CD14-positive monocyte (primary cell): ENCODE measurements around the gene POP7. TPM values are rescaled to one million over a fixed set of nuclear protein-coding genes. Genes with fewer than 3 reads are reported as not detected.

ENCODE experiments used
- DNase-seq, 3 donors: peaks; one replicate each; pipeline ENCODE4 v3.0.0-alpha.2; 2011 to 2022
- H2AFZ ChIP-seq: 2 replicates; pipeline ENCODE4 v1.6.0; 2012; ENCODE audit warnings: mild to moderate bottlenecking, low read depth, low read length, inconsistent platforms; ENCODE audit not compliant: insufficient read depth, poor library complexity, severe bottlenecking
- H3K27ac ChIP-seq, 2 donors: 1 replicate in 1 of 2; 2 replicates in 1 of 2; pipeline ENCODE4 v1.5.1; 2012 to 2013; ENCODE audit warnings: low read length in 2 of 2, control low read depth in 1 of 2, inconsistent platforms in 1 of 2, low read depth in 1 of 2, mild to moderate bottlenecking in 1 of 2
- H3K27me3 ChIP-seq, 2 donors: one replicate each; pipeline versions ENCODE4 v1.6.0 to v1.6.1; 2011 to 2013; ENCODE audit warnings: low read length in 2 of 2; ENCODE audit not compliant: control insufficient read depth in 2 of 2, insufficient read depth in 2 of 2
- H3K36me3 ChIP-seq, 2 donors: replicated peaks in 1 of 2; 1 replicate in 1 of 2; 2 replicates in 1 of 2; pipeline versions ENCODE4 v1.5.1 to v1.6.1; 2012 to 2013; ENCODE audit warnings: low read length in 2 of 2, control low read depth in 1 of 2, inconsistent platforms in 1 of 2, mild to moderate bottlenecking in 1 of 2; ENCODE audit not compliant: insufficient read depth in 2 of 2, control insufficient read depth in 1 of 2
- H3K4me1 ChIP-seq, 2 donors: 1 replicate in 1 of 2; 2 replicates in 1 of 2; pipeline versions ENCODE4 v1.5.1 to v1.6.1; 2012 to 2013; ENCODE audit warnings: low read length in 2 of 2, control low read depth in 1 of 2, inconsistent platforms in 1 of 2, mild to moderate bottlenecking in 1 of 2, moderate library complexity in 1 of 2; ENCODE audit not compliant: insufficient read depth in 2 of 2, control insufficient read depth in 1 of 2
- H3K4me2 ChIP-seq: replicated peaks from 2 replicates; pipeline ENCODE3; 2012; ENCODE audit warnings: low read length, moderate library complexity, mild to moderate bottlenecking; ENCODE audit not compliant: poor library complexity, severe bottlenecking; ENCODE audit errors: extremely low read depth
- H3K4me3 ChIP-seq, 3 experiments: fragments of 200-600 bp in 1 of 3; sonication (generic) in 1 of 3; replicated peaks in 1 of 3; 1 replicate in 2 of 3; 2 replicates in 1 of 3; pipeline ENCODE4 v1.5.1; 2011 to 2013; ENCODE audit warnings: low read length in 3 of 3, mild to moderate bottlenecking in 3 of 3, control low read depth in 2 of 3, low read depth in 2 of 3, inconsistent platforms in 1 of 3, moderate library complexity in 1 of 3
- H3K79me2 ChIP-seq: 2 replicates; pipeline ENCODE4 v1.6.0; 2012; ENCODE audit warnings: mild to moderate bottlenecking, control low read depth, inconsistent platforms, low read length, moderate library complexity; ENCODE audit not compliant: insufficient read depth
- H3K9ac ChIP-seq: 2 replicates; pipeline ENCODE4 v1.6.0; 2017; ENCODE audit warnings: low read length, mild to moderate bottlenecking; ENCODE audit not compliant: insufficient read depth, poor library complexity, severe bottlenecking
- H3K9me3 ChIP-seq, 2 donors: replicated peaks in 1 of 2; 1 replicate in 1 of 2; 2 replicates in 1 of 2; pipeline versions ENCODE4 v1.5.1 to v1.6.1; 2012 to 2013; ENCODE audit warnings: low read length in 2 of 2, control low read depth in 1 of 2; ENCODE audit not compliant: control insufficient read depth in 1 of 2, insufficient read depth in 1 of 2
- H4K20me1 ChIP-seq: 2 replicates; pipeline ENCODE4 v1.6.0; 2012; ENCODE audit warnings: mild to moderate bottlenecking, low read length, control low read depth, moderate library complexity; ENCODE audit not compliant: insufficient read depth
- H3K27ac Mint-ChIP-seq, 7 donors: one replicate each; pipeline ENCODE4 v1.8.0; 2020; ENCODE audit warnings: mild to moderate bottlenecking in 7 of 7, mixed read lengths in 7 of 7, moderate library complexity in 6 of 7, inconsistent platforms in 2 of 7
- H3K27me3 Mint-ChIP-seq, 3 donors: one replicate each; pipeline ENCODE4 v1.8.0; 2021 to 2022; ENCODE audit warnings: low read depth in 3 of 3, mild to moderate bottlenecking in 3 of 3, mixed read lengths in 3 of 3, moderate library complexity in 3 of 3, inconsistent platforms in 1 of 3
- H3K36me3 Mint-ChIP-seq, 2 donors: one replicate each; pipeline ENCODE4 v1.8.0; 2020; ENCODE audit warnings: mixed read lengths in 2 of 2, inconsistent platforms in 1 of 2, mild to moderate bottlenecking in 1 of 2
- H3K4me1 Mint-ChIP-seq: one replicate; pipeline ENCODE4 v1.8.0; 2020; ENCODE audit warnings: mild to moderate bottlenecking, mixed read lengths
- H3K4me3 Mint-ChIP-seq, 2 donors: one replicate each; pipeline ENCODE4 v1.8.0; 2020; ENCODE audit warnings: mild to moderate bottlenecking in 2 of 2, mixed read lengths in 2 of 2, moderate library complexity in 1 of 2
- H3K9me3 Mint-ChIP-seq, 7 donors: one replicate each; pipeline ENCODE4 v1.8.0; 2020 to 2022; ENCODE audit warnings: mixed read lengths in 7 of 7, mild to moderate bottlenecking in 6 of 7, moderate library complexity in 6 of 7, inconsistent platforms in 2 of 7
- WGBS: methylation state at CpG from one replicate; pipeline ENCODE4 v1.1.5; 2013; ENCODE audit warnings: missing lambda C conversion rate; ENCODE audit not compliant: insufficient coverage; 5-methylcytosine and 5-hydroxymethylcytosine counted together
- intact Hi-C, 2 donors: fragments of 100-400 bp; cut with micrococcal nuclease; formaldehyde crosslinking; loops; one replicate each; pipeline versions ENCODE4 v1.15.0 to v1.15.1; 2023
- polyA plus RNA-seq, 3 donors: library from polyadenylated mRNA; depleted of rRNA in 1 of 3; unstranded in 2 of 3; stranded (reverse) in 1 of 3; fragments of 300-500 nt in 2 of 3; fragments of >200 nt in 1 of 3; fragmentation: Illumina TruSeq in 2 of 3; gene quantifications; 1 replicate in 2 of 3; 2 replicates in 1 of 3; pipeline ENCODE4 v1.2.3, GENCODE V29; 2012 to 2021
- TF ChIP-seq, protein P1 (sequence below): fragments of 200-600 bp; IDR thresholded peaks from one replicate; pipeline ENCODE4 v1.8.0; 2022; ENCODE audit warnings: antibody characterized with exemption, mild to moderate bottlenecking

The POP7 gene
- polyA plus RNA-seq, 3 donors, result 11.1 to 48.5 (median 41.6) TPM

DNA sequence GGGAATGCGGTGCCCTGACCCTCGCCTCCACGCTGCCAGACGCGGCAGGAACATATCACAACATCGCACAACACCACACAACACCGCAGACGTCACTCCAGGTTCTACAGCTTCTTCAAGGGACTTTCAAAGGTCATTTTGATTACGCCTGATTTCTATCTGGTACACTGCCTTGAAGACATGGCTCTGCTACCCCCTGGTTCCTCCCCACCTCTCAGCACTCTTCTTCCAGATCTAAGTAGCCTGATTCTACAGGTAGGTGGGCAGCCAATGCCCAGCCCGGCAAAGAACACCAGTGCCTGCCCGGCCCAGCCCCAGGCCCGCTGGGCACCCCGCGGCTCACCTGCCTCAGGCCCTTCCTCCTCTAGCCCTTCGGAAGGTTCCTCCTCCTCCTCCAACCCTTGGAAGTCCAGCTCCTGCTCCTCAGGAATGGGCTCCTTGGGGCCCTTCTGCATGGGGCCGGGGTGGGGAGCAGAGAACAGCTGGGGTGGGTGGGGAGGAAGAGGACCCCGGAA lies 20.2 kb upstream of the POP7 start:
- Histone ChIP-seq H3K9me3 (no peaks in the 10 kb centered on the region), H4K20me1 (peaks cover 99% of the 10 kb centered on the region), H3K27ac (no peak overlapping the region), H2AFZ (no peak overlapping the region), H3K4me1 (peaks cover 2 to 4% of the 10 kb centered on the region in 2 donors), H3K4me2 (no peak overlapping the region), H3K27me3 (no peaks in the 10 kb centered on the region), H3K4me3 (no peak overlapping the region), H3K9ac (no peak overlapping the region), H3K36me3 (peaks cover 78 to 91% of the 10 kb centered on the region in 2 donors), H3K79me2 (peaks cover 30% of the 10 kb centered on the region)
- Mint-ChIP-seq H3K36me3 (peaks cover 44 to 78% of the 10 kb centered on the region in 2 donors), H3K27ac (no peak overlapping the region), H3K4me3 (no peak overlapping the region), H3K9me3 (peaks cover 0 to 1% (median 0%) of the 10 kb centered on the region in 7 donors), H3K4me1 (peaks cover 2% of the 10 kb centered on the region), H3K27me3 (no peaks in the 10 kb centered on the region)
- DNase-seq, result no peak
- TF ChIP-seq, protein P1, sequence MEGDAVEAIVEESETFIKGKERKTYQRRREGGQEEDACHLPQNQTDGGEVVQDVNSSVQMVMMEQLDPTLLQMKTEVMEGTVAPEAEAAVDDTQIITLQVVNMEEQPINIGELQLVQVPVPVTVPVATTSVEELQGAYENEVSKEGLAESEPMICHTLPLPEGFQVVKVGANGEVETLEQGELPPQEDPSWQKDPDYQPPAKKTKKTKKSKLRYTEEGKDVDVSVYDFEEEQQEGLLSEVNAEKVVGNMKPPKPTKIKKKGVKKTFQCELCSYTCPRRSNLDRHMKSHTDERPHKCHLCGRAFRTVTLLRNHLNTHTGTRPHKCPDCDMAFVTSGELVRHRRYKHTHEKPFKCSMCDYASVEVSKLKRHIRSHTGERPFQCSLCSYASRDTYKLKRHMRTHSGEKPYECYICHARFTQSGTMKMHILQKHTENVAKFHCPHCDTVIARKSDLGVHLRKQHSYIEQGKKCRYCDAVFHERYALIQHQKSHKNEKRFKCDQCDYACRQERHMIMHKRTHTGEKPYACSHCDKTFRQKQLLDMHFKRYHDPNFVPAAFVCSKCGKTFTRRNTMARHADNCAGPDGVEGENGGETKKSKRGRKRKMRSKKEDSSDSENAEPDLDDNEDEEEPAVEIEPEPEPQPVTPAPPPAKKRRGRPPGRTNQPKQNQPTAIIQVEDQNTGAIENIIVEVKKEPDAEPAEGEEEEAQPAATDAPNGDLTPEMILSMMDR, result no peak
- intact Hi-C loops, result no loop called here
- 90% methylated on average over 11 of the region's 17 CpGs for WGBS

DNA sequence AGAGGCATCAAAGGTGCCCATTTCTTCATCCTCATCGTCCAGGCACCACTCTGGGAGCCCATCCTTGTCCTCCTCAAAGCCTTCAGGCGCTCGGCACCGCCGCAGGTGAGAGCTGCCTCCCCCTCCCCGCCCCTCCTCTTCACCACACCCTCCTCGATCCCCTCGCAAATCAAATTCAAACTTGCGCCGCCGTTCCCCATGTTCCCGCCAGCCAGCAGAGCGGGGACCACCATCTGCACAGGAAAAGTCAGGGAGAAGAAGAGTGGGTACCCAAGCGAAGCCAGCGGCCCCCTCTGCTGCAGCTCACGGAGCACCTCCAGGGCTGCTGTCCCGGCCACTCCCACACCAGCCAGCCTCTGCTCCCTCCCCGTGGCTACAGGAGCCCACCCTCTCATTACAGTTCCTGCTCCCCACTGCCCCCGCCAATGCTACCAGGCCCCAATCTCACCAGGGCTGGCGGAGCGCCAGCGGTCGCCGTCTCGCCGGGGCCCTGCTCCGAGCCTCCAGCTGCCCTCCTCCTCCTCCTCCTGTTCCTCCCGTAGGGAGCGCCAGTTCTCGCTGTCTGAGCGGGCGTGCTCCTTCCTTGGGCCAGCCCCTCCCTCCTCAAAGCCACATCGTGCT lies 19.6 kb upstream of the POP7 start:
- Histone ChIP-seq H3K4me2 (no peak overlapping the region), H2AFZ (no peak overlapping the region), H3K4me3 (no peak overlapping the region), H3K36me3 (peaks cover 74 to 89% of the 10 kb centered on the region in 2 donors), H3K9me3 (no peaks in the 10 kb centered on the region), H3K4me1 (peaks cover 1 to 5% of the 10 kb centered on the region in 2 donors), H3K27ac (no peak overlapping the region), H3K9ac (no peak overlapping the region), H4K20me1 (peaks cover 100% of the 10 kb centered on the region), H3K27me3 (no peaks in the 10 kb centered on the region), H3K79me2 (peaks cover 37% of the 10 kb centered on the region)
- DNase-seq, result no peak
- TF ChIP-seq, protein P1, result no peak
- peaks cover 44 to 76% of the 10 kb centered on the region in 2 donors for H3K36me3 Mint-ChIP-seq
- H3K27me3 Mint-ChIP-seq, result no peaks in the 10 kb centered on the region
- 91% methylated on average over 14 of the region's 33 CpGs for WGBS
- H3K4me1 Mint-ChIP-seq, result peaks cover 3% of the 10 kb centered on the region
- intact Hi-C loops, result no loop called here
- peaks cover 0 to 1% (median 0%) of the 10 kb centered on the region in 7 donors for H3K9me3 Mint-ChIP-seq
- no peak overlapping the region for H3K4me3 Mint-ChIP-seq
- no peak overlapping the region for H3K27ac Mint-ChIP-seq
